Measurements from ENCODE around the gene SLC16A3.

The SLC16A3 gene

DNA sequence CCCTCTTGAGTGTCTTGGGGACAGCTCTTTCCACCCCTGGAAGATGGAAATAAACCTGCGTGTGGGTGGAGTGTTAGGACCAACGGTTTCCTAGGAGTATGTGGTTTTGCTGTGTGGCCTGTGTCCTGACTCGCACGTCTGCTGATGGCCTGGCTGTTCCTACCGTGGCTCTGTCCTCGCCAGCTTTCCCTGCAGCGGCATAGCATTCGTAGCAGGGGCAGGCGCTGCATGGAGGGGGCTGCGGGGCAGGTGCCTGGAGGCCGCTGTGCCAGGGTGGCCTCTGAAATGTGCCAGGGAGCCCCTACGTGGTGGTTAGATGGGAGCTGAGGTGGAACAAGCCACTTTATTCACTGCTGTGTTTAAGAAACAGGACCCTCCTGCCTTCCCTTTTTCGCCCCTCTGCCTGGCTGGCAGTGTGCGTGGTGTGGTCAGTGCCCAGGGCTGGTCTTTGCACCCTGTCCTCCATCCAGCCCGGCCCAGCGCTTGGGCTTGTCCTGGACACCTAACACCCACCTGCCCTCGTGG, 10.6 kb downstream of the SLC16A3 start (continued):
- TF ChIP-seq, protein P1, sequence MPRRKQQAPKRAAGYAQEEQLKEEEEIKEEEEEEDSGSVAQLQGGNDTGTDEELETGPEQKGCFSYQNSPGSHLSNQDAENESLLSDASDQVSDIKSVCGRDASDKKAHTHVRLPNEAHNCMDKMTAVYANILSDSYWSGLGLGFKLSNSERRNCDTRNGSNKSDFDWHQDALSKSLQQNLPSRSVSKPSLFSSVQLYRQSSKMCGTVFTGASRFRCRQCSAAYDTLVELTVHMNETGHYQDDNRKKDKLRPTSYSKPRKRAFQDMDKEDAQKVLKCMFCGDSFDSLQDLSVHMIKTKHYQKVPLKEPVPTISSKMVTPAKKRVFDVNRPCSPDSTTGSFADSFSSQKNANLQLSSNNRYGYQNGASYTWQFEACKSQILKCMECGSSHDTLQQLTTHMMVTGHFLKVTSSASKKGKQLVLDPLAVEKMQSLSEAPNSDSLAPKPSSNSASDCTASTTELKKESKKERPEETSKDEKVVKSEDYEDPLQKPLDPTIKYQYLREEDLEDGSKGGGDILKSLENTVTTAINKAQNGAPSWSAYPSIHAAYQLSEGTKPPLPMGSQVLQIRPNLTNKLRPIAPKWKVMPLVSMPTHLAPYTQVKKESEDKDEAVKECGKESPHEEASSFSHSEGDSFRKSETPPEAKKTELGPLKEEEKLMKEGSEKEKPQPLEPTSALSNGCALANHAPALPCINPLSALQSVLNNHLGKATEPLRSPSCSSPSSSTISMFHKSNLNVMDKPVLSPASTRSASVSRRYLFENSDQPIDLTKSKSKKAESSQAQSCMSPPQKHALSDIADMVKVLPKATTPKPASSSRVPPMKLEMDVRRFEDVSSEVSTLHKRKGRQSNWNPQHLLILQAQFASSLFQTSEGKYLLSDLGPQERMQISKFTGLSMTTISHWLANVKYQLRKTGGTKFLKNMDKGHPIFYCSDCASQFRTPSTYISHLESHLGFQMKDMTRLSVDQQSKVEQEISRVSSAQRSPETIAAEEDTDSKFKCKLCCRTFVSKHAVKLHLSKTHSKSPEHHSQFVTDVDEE (CRISPR knock-in tag; IDR thresholded peaks at IDR 0.05), result no peak
- TF ChIP-seq PPARA (CRISPR knock-in tag; IDR thresholded peaks at IDR 0.05; ENCODE audit: borderline replicate concordance) (no peak), TOX (CRISPR knock-in tag; IDR thresholded peaks at IDR 0.05; ENCODE audit: borderline replicate concordance) (no peak), ISL1 (CRISPR knock-in tag; IDR thresholded peaks at IDR 0.05) (no peak), ZFP3 (CRISPR knock-in tag; IDR thresholded peaks at IDR 0.05) (no peak), ARNTL (CRISPR knock-in tag; IDR thresholded peaks at IDR 0.05; ENCODE audit: borderline replicate concordance, low read depth) (no peak), ZNF70 (CRISPR knock-in tag; IDR thresholded peaks at IDR 0.05) (no peak), BACH2 (CRISPR knock-in tag; IDR thresholded peaks at IDR 0.05; ENCODE audit: borderline replicate concordance) (no peak)
- TF ChIP-seq, protein P2, sequence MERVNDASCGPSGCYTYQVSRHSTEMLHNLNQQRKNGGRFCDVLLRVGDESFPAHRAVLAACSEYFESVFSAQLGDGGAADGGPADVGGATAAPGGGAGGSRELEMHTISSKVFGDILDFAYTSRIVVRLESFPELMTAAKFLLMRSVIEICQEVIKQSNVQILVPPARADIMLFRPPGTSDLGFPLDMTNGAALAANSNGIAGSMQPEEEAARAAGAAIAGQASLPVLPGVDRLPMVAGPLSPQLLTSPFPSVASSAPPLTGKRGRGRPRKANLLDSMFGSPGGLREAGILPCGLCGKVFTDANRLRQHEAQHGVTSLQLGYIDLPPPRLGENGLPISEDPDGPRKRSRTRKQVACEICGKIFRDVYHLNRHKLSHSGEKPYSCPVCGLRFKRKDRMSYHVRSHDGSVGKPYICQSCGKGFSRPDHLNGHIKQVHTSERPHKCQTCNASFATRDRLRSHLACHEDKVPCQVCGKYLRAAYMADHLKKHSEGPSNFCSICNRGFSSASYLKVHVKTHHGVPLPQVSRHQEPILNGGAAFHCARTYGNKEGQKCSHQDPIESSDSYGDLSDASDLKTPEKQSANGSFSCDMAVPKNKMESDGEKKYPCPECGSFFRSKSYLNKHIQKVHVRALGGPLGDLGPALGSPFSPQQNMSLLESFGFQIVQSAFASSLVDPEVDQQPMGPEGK (CRISPR knock-in tag; IDR thresholded peaks at IDR 0.05; ENCODE audit: borderline replicate concordance), result no peak
- TF ChIP-seq, protein P3, sequence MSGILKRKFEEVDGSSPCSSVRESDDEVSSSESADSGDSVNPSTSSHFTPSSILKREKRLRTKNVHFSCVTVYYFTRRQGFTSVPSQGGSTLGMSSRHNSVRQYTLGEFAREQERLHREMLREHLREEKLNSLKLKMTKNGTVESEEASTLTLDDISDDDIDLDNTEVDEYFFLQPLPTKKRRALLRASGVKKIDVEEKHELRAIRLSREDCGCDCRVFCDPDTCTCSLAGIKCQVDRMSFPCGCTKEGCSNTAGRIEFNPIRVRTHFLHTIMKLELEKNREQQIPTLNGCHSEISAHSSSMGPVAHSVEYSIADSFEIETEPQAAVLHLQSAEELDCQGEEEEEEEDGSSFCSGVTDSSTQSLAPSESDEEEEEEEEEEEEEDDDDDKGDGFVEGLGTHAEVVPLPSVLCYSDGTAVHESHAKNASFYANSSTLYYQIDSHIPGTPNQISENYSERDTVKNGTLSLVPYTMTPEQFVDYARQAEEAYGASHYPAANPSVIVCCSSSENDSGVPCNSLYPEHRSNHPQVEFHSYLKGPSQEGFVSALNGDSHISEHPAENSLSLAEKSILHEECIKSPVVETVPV (CRISPR knock-in tag; IDR thresholded peaks at IDR 0.05), result no peak

DNA sequence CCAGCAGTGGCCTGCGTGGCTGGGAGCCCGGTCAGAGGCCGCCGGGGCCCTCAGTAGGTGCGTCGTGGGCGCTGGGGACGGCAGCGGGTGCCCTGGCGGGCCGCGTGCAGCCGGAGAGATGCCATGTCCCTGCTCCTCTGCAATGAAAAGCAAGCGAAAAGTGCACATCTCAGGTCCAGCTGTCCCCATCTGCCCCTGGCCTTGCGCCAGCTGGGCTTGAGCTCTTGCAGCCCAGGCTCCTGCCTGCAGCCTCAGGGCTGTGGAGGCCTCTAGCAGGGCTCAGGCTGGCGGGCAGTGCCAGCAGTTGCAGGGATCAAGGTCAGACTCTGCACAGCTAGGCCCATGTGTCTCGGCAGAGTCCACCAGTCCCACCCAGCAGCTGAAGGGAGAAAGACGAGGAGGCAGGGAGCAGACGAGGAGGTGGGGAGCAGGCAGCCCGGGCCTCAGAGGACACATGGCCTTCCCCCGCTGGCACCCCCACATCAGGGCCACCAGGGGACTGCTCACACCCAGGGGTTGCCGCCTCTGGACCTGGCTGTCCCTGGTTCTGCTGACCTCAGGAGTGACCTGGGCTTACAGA, 11.2 kb downstream of the SLC16A3 start:
- no peak for ATAC-seq
- TF ChIP-seq, protein P3 (CRISPR knock-in tag; IDR thresholded peaks at IDR 0.05), result no peak
- TF ChIP-seq CREB5 (CRISPR knock-in tag; IDR thresholded peaks at IDR 0.05; ENCODE audit: low read depth), result no peak
- TF ChIP-seq PPARA (CRISPR knock-in tag; IDR thresholded peaks at IDR 0.05; ENCODE audit: borderline replicate concordance), result no peak
- TF ChIP-seq TCF4 (CRISPR knock-in tag; IDR thresholded peaks at IDR 0.05; ENCODE audit: borderline replicate concordance), result no peak
- no peak for TF ChIP-seq RARB (CRISPR knock-in tag; IDR thresholded peaks at IDR 0.05)
- no peak for TF ChIP-seq SNAI2 (CRISPR knock-in tag; IDR thresholded peaks at IDR 0.05)
- no peak for TF ChIP-seq GLIS3 (CRISPR knock-in tag; IDR thresholded peaks at IDR 0.05)
- no peak for TF ChIP-seq OSR1 (CRISPR knock-in tag; IDR thresholded peaks at IDR 0.05)
- no peak for TF ChIP-seq ESRRG (CRISPR knock-in tag; IDR thresholded peaks at IDR 0.05)
- TF ChIP-seq, protein P4, sequence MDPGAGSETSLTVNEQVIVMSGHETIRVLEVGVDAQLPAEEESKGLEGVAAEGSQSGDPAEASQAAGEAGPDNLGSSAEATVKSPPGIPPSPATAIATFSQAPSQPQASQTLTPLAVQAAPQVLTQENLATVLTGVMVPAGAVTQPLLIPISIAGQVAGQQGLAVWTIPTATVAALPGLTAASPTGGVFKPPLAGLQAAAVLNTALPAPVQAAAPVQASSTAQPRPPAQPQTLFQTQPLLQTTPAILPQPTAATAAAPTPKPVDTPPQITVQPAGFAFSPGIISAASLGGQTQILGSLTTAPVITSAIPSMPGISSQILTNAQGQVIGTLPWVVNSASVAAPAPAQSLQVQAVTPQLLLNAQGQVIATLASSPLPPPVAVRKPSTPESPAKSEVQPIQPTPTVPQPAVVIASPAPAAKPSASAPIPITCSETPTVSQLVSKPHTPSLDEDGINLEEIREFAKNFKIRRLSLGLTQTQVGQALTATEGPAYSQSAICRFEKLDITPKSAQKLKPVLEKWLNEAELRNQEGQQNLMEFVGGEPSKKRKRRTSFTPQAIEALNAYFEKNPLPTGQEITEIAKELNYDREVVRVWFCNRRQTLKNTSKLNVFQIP (CRISPR knock-in tag; IDR thresholded peaks at IDR 0.05; ENCODE audit: borderline replicate concordance, low read depth), result no peak
